ENCODE measurements around the gene BASP1. TPM values are rescaled to one million over a fixed set of nuclear protein-coding genes. Genes with fewer than 3 reads are reported as not detected.

Gene BASP1
- total and polyA plus RNA-seq, 2 experiments from 2014 or later = 87.5 to 114 TPM

DNA sequence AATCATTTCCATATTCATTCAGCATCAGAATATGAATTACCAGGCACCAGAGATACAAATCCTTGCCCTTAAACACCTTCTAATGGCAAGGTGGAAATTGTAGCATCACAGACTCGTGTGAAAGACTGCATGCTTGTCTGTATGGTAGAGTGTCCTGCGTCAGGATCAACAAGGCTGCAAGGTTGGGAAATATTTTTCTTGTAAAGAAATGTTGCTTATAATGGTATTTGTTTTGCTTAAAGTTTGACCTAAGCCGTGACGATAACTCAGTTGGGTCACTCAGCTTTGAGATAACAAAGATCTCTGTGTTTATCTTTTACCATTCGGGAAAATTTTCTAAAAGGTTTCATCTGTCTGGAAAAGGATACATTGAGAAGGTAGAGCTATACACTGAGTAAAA lies 87.6 kb downstream of the BASP1 start:
- Mint-ChIP-seq H3K27ac (no peak overlapping the region), H3K36me3 (ENCODE audit: low read depth) (no peaks in the 10 kb centered on the region), H3K9me3 (no peaks in the 10 kb centered on the region), H3K4me1 (peaks cover 5% of the 10 kb centered on the region; the same call in 1 of the 3 replicates), H3K27me3 (ENCODE audit: insufficient read depth, low read depth, poor library complexity) (no peaks in the 10 kb centered on the region), H3K4me3 (no peak overlapping the region)
- DNase-seq (ENCODE audit: low spot score) = no peak
- Histone ChIP-seq H3K27ac (ENCODE audit: low read depth) (no peak overlapping the region), H3K4me3 (no peak overlapping the region), H3K4me2 (no peak overlapping the region), H2AFZ (no peak overlapping the region), H3K27me3 (ENCODE audit: insufficient read depth) (no peaks in the 10 kb centered on the region), H3F3A (replicated peaks; ENCODE audit: low read depth) (no peaks in the 10 kb centered on the region), H3K79me2 (replicated peaks; ENCODE audit: insufficient read depth) (no peaks in the 10 kb centered on the region), H3K36me3 (ENCODE audit: insufficient read depth) (no peaks in the 10 kb centered on the region), H3K9me2 (ENCODE audit: insufficient read depth) (0 out of 2 replicates have a peak, but pooled peaks cover 7% of the 10 kb centered on the region), H4K20me1 (replicated peaks; ENCODE audit: insufficient read depth) (no peaks in the 10 kb centered on the region), H3K4me1 (ENCODE audit: insufficient read depth) (peaks cover 4% of the 10 kb centered on the region; the same call in 1 of the 2 replicates)
- TF ChIP-seq, protein P1, sequence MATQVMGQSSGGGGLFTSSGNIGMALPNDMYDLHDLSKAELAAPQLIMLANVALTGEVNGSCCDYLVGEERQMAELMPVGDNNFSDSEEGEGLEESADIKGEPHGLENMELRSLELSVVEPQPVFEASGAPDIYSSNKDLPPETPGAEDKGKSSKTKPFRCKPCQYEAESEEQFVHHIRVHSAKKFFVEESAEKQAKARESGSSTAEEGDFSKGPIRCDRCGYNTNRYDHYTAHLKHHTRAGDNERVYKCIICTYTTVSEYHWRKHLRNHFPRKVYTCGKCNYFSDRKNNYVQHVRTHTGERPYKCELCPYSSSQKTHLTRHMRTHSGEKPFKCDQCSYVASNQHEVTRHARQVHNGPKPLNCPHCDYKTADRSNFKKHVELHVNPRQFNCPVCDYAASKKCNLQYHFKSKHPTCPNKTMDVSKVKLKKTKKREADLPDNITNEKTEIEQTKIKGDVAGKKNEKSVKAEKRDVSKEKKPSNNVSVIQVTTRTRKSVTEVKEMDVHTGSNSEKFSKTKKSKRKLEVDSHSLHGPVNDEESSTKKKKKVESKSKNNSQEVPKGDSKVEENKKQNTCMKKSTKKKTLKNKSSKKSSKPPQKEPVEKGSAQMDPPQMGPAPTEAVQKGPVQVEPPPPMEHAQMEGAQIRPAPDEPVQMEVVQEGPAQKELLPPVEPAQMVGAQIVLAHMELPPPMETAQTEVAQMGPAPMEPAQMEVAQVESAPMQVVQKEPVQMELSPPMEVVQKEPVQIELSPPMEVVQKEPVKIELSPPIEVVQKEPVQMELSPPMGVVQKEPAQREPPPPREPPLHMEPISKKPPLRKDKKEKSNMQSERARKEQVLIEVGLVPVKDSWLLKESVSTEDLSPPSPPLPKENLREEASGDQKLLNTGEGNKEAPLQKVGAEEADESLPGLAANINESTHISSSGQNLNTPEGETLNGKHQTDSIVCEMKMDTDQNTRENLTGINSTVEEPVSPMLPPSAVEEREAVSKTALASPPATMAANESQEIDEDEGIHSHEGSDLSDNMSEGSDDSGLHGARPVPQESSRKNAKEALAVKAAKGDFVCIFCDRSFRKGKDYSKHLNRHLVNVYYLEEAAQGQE (IDR thresholded peaks at IDR 0.05; ENCODE audit: unreplicated experiment) = no peak
- no peak for TF ChIP-seq NANOG (IDR thresholded peaks at IDR 0.05; ENCODE audit: borderline replicate concordance)
- TF ChIP-seq EZH2 (IDR thresholded peaks at IDR 0.05; ENCODE audit: low read depth, unreplicated experiment) = no peak
- TF ChIP-seq STAT1 (IDR thresholded peaks at IDR 0.05; ENCODE audit: unreplicated experiment) = no peak
- no peak for TF ChIP-seq POLR2AphosphoS5 (IDR thresholded peaks at IDR 0.05; ENCODE audit: low read depth)
- no peak for ATAC-seq

DNA sequence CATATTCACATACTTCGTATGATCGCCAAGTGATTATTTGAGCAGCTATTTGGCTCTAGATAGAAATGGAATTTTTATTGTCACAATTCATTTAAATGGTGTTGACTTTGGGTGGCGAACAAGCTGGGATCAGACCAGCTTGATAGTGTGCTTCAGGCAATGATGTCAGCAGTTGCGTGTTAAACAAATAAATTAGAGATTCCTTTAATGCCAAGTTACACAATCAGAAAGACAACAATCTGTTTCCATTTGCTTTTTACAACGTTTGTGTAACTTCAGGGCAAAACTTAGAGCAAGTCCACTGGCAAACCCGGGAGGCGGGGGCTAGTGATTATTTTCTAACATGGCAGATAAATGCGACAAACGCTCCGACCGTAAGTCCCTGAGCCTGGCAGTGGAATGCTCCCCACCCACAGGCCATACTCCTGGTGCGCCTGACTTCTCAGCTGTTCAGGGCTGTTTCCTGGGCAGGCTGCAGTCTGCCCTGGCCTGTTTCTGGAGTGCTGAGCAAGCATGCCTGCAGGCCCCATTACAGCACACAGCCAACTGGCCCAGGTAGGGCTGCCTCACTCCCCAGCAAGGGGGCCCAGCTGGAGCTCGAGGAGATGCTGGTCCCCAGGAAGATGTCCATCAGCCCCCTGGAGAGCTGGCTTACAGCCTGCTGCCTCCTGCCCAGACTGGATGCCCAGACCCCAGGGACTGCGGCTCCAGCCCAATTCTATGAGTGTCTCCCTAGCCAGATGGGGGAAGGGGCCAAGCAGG lies 88.7 kb downstream of the BASP1 start:
- Histone ChIP-seq H3K4me2 (no peak overlapping the region), H3K9me2 (ENCODE audit: insufficient read depth) (0 out of 2 replicates have a peak, but pooled peaks cover 5% of the 10 kb centered on the region), H3K27me3 (ENCODE audit: insufficient read depth) (no peaks in the 10 kb centered on the region), H3K27ac (ENCODE audit: low read depth) (no peak overlapping the region), H3K36me3 (ENCODE audit: insufficient read depth) (no peaks in the 10 kb centered on the region), H3K4me3 (no peak overlapping the region), H3K79me2 (replicated peaks; ENCODE audit: insufficient read depth) (no peaks in the 10 kb centered on the region), H3F3A (replicated peaks; ENCODE audit: low read depth) (no peaks in the 10 kb centered on the region), H4K20me1 (replicated peaks; ENCODE audit: insufficient read depth) (no peaks in the 10 kb centered on the region), H3K4me1 (ENCODE audit: insufficient read depth) (peaks cover 4% of the 10 kb centered on the region; the same call in 1 of the 2 replicates), H2AFZ (peak overlapping the region; percentile 74; the same call in 1 of the 2 replicates)
- H3K4me1 Mint-ChIP-seq = peaks cover 8% of the 10 kb centered on the region; the same call in 2 of the 3 replicates
- no peak overlapping the region for H3K27ac Mint-ChIP-seq
- ATAC-seq = peak; percentile 66
- H3K27me3 Mint-ChIP-seq (ENCODE audit: insufficient read depth, low read depth, poor library complexity) = peaks cover 1% of the 10 kb centered on the region
- no peak overlapping the region for H3K4me3 Mint-ChIP-seq
- peak; percentile 11 for DNase-seq (ENCODE audit: low spot score)
- H3K9me3 Mint-ChIP-seq = no peaks in the 10 kb centered on the region
- no peaks in the 10 kb centered on the region for H3K36me3 Mint-ChIP-seq (ENCODE audit: low read depth)
- TF ChIP-seq EZH2phosphoT487 (IDR thresholded peaks at IDR 0.05; ENCODE audit: unreplicated experiment) (no peak), JUNB (IDR thresholded peaks at IDR 0.05; ENCODE audit: unreplicated experiment) (no peak), ZNF114 (CRISPR knock-in tag; IDR thresholded peaks at IDR 0.05) (no peak), POLR2AphosphoS5 (IDR thresholded peaks at IDR 0.05; ENCODE audit: low read depth) (no peak), ZNF331 (CRISPR knock-in tag; IDR thresholded peaks at IDR 0.05; ENCODE audit: low read depth) (no peak), EZH2 (IDR thresholded peaks at IDR 0.05; ENCODE audit: low read depth, unreplicated experiment) (no peak), CREB1 (CRISPR knock-in tag; IDR thresholded peaks at IDR 0.05; ENCODE audit: low read depth) (no peak), STAT1 (IDR thresholded peaks at IDR 0.05; ENCODE audit: unreplicated experiment) (no peak), NANOG (IDR thresholded peaks at IDR 0.05; ENCODE audit: borderline replicate concordance) (no peak)
- TF ChIP-seq, protein P2, sequence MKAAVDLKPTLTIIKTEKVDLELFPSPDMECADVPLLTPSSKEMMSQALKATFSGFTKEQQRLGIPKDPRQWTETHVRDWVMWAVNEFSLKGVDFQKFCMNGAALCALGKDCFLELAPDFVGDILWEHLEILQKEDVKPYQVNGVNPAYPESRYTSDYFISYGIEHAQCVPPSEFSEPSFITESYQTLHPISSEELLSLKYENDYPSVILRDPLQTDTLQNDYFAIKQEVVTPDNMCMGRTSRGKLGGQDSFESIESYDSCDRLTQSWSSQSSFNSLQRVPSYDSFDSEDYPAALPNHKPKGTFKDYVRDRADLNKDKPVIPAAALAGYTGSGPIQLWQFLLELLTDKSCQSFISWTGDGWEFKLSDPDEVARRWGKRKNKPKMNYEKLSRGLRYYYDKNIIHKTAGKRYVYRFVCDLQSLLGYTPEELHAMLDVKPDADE (IDR thresholded peaks at IDR 0.05) = no peak
- TF ChIP-seq, protein P3, sequence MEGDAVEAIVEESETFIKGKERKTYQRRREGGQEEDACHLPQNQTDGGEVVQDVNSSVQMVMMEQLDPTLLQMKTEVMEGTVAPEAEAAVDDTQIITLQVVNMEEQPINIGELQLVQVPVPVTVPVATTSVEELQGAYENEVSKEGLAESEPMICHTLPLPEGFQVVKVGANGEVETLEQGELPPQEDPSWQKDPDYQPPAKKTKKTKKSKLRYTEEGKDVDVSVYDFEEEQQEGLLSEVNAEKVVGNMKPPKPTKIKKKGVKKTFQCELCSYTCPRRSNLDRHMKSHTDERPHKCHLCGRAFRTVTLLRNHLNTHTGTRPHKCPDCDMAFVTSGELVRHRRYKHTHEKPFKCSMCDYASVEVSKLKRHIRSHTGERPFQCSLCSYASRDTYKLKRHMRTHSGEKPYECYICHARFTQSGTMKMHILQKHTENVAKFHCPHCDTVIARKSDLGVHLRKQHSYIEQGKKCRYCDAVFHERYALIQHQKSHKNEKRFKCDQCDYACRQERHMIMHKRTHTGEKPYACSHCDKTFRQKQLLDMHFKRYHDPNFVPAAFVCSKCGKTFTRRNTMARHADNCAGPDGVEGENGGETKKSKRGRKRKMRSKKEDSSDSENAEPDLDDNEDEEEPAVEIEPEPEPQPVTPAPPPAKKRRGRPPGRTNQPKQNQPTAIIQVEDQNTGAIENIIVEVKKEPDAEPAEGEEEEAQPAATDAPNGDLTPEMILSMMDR (conservative IDR thresholded peaks at IDR 0.05; ENCODE audit: low read depth in 2 of 2) = no peak
- TF ChIP-seq, protein P1 (IDR thresholded peaks at IDR 0.05; ENCODE audit: unreplicated experiment) = no peak

Data from GM23338 (cell line).